ENCODE data around the gene PSAT1.

- TF ChIP-seq, protein P1, sequence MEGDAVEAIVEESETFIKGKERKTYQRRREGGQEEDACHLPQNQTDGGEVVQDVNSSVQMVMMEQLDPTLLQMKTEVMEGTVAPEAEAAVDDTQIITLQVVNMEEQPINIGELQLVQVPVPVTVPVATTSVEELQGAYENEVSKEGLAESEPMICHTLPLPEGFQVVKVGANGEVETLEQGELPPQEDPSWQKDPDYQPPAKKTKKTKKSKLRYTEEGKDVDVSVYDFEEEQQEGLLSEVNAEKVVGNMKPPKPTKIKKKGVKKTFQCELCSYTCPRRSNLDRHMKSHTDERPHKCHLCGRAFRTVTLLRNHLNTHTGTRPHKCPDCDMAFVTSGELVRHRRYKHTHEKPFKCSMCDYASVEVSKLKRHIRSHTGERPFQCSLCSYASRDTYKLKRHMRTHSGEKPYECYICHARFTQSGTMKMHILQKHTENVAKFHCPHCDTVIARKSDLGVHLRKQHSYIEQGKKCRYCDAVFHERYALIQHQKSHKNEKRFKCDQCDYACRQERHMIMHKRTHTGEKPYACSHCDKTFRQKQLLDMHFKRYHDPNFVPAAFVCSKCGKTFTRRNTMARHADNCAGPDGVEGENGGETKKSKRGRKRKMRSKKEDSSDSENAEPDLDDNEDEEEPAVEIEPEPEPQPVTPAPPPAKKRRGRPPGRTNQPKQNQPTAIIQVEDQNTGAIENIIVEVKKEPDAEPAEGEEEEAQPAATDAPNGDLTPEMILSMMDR (IDR thresholded peaks at IDR 0.05; ENCODE audit: insufficient read depth, low read length, poor library complexity, severe bottlenecking), result no peak
- no peak for TF ChIP-seq EZH2phosphoT487 (conservative IDR thresholded peaks at IDR 0.05; ENCODE audit: low read length)
These were observed 60.4 kb downstream of the PSAT1 start for GRCh38 chr9:78357165-78357873.
